Occipital lobe (tissue), 2 donors: ENCODE results near the gene CA11. TPM values are rescaled to one million over a fixed set of nuclear protein-coding genes. Genes with fewer than 3 reads are reported as not detected.
"Not testable (repeated sequence)": the region's sequence is repeated elsewhere in the genome, so short reads cannot be mapped to it uniquely, and the experiment has no call there.

Experiments used
- DNase-seq: peaks from one replicate; lab custom pipeline; 2025; lab: John Stamatoyannopoulos, UW
- total RNA-seq: library from RNA; depleted of rRNA; stranded (reverse); fragments of >200 nt; gene quantifications from one replicate; pipeline ENCODE4 v1.2.3, GENCODE V29; 2014

CA11 gene
- total RNA-seq, 1 donor from 2014 or later = 9.8 TPM

- no peak for DNase-seq
These were observed 3.1 kb downstream of the CA11 start for GRCh38 chr19:48642862-48643261.

GRCh38 chr19:48641850-48642249, 4.1 kb downstream of the CA11 start:
- no peak for DNase-seq

- DNase-seq = no peak
These were observed 6.3 kb downstream of the CA11 start for GRCh38 chr19:48639483-48640375.

DNA sequence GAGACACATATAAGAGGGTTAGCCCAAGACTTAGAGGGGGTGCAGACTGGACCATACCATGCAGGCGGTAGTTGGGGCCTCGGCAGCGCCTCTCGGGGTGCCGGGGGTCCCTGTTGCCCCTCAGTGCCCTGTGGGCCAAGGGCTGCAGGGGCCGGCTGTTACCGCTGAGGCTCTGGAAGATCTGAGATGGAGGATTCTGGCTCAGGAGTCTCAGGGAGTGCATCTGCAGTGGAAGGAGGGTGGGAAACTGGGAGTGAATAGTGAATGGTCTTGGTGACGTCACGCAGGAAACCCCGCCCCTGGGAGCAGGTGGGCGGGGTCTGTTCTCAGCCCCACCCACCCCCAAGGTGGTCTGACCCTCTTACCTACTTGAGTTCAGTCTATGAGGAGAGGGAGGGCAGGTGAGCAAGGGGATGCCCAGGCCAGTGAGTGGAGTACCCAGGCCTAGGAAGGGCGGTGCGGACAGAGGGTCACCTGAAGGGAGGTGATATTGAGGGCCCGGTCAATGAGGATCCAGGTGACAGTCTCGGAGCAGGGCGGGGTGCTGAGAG, 7.1 kb downstream of the CA11 start:
- DNase-seq = no peak

GRCh38 chr19:48637948-48638830, 7.8 kb downstream of the CA11 start:
- DNase-seq = peak; percentile 89

- DNase-seq = peak; percentile 99
These were observed 8.5 kb downstream of the CA11 start for GRCh38 chr19:48637449-48637947.

DNA sequence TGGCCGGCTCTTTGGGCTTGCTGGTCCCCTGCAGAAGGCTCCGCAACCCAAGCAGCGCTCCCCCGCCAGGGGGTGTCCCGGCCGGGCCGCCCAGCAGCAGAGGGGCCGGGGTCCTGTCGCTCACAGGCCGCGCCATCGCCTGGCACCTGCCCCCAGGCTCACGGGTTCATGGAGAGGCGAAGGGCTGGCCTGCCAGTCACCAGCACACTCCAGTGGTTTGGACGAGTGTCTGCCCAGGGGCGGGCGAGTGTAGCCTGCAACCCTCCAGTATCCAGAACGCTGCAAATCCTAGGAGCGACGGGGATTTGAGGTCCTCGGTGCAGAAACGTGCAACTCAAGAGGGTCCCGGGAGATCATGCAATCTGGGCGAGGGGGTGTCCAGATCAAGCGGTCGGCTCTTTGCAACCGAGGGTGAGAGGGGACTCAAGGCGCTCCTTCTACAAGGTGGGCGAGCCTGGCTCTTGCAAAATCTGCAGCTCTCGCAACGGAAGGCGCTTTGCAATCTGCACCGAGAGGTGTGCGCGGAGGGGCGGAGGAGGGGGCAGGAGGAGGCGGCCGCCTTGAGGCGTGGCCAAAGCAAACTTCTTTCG, 9.0 kb downstream of the CA11 start, which contains the start of gene DBP:
Gene DBP, minus strand, starts transcription at position 521 of the 590 bp plus-strand sequence. Its CDS starts 385 bp downstream, at position 136.
- DNase-seq = peak; percentile 71

DNA sequence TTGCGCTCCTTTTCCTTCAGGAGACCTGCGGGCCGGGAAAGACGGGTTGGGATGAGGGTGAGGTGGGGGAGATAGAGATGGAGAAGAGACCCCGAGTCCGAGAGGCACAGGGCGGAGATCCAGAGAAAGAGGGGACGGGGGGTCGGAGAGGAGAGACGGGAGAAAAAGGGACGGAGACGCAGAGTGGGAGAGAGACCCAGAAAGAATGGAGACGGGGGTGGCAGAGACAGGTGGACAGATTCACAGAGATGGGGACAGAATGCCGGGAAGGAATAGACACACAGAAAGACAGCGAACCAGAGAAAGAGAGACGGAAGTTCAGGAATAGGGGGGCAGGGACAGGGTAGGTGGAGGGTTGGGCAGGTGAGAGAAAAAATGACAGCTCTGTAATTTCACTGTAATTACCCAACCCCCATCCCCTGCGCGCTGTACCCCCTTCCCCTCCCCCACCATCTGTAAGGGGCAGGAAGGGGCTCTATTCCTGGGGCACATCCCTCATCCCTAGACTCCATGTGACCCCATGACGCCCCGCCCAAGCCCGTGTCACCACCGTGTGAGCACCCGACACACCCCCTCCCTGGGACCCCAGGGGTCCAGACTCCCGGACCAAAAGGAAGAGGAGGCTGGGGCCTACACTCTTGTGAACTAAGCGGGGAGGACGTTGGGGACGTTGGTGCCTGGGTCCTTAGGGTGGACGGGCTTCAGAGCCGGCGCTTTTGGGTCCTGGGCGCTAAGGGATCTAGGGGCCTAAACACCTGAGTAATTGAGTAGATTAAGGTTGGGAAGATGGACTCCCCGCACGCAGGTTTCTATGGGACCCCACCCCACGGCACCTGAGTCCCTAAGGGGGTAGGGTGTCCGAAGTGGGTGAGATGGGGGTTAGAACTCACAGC, 9.8 kb downstream of the CA11 start:
- DNase-seq = no peak

- DNase-seq = peak; percentile 33
These were observed 10.6 kb downstream of the CA11 start for GRCh38 chr19:48635263-48635965.

- peak; percentile 91 for DNase-seq
These were observed 11.3 kb downstream of the CA11 start for GRCh38 chr19:48634424-48635262.

- no peak for DNase-seq
These were observed 12.0 kb downstream of the CA11 start for GRCh38 chr19:48634036-48634342.

- no peak for DNase-seq
These were observed 12.6 kb downstream of the CA11 start for GRCh38 chr19:48633148-48634035.

- DNase-seq = no peak
These were observed 13.3 kb downstream of the CA11 start for GRCh38 chr19:48632692-48633147.

DNA sequence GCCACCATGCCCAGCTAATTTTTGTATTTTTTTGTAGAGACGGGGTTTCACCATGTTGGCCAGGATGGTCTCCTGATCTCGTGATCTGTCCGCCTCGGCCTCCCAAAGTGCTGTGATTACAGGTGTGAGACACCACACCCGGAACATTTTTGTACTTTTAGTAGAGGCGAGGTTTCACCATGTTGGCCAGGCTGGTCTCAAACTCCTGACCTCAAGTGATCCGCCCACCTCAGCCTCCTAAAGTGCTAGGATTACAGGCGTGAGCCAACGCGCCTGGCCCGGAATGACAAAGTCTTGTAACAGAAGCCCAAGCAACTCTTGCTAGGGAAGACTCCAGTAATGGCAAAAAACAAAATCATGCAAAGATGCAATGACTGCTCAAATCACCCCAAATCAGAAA, 13.7 kb downstream of the CA11 start:
- DNase-seq = not testable (repeated sequence)

DNA sequence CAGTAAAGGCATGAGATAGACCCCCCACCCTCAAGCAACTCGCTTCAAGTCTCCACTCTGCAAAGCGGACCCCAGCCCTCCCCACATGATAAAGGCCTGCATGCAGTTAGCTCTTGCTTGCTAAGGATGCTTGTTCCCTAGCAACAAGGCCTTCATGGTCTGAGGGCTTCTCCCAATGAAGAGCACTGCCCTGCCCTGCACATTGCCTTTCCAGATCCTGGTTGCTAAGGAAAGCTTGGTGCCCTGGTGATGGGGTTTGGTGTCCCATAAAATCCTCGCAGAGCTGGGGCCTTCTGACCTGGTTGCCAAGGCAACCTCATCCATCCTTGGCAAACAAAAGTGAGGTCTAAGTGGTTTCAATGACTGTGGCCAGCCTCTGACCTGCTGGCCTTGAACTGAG, 14.8 kb downstream of the CA11 start:
- no peak for DNase-seq

DNA sequence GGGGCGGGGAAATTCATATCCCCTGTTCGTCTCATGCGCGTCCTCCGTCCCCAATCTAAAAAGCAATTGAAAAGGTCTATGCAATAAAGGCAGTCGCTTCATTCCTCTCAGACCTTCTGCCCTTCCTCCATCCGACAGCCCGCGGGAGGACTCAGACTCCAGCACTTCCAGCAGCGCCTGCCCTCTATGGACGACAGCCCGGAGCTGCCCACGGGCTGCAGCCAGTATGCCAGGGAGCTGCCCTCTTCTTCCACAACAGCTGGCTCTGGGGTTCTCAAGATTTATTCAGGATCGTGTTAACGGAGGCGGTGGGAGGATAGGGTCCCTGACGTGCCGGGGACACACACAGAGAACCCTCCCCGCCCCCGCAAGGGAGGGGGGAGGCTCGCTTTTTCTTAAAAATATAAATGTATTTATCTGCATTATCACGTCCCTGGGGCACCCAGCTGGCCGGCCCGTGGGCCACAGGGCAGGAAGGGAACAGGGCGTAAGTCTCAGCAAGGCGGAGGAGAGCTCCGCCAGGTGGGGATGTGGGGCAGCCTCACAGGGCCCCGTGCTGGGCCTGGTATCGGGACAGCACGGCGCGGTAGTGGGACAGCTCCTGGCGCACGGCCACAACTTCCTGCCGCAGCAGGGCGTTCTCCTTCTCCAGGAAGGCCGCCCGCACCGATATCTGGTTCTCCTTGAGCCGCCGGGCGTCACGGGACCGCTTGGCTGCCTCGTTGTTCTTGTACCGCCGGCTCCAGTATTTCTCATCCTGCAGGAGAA, 15.5 kb downstream of the CA11 start:
- DNase-seq = no peak
